CD1c-positive myeloid dendritic cell (primary cell): ENCODE data around the gene MZT1.
A peak's percentile ranks its signal among the peaks of the same experiment; 100 is the strongest.
"Not testable (repeated sequence)": the region's sequence is repeated elsewhere in the genome, so short reads cannot be mapped to it uniquely, and the experiment has no call there.

ENCODE experiments used
- DNase-seq: peaks from one replicate; pipeline ENCODE4 v3.0.0-alpha.2; 2016; ENCODE audit errors: extremely low spot score

MZT1 gene

DNA sequence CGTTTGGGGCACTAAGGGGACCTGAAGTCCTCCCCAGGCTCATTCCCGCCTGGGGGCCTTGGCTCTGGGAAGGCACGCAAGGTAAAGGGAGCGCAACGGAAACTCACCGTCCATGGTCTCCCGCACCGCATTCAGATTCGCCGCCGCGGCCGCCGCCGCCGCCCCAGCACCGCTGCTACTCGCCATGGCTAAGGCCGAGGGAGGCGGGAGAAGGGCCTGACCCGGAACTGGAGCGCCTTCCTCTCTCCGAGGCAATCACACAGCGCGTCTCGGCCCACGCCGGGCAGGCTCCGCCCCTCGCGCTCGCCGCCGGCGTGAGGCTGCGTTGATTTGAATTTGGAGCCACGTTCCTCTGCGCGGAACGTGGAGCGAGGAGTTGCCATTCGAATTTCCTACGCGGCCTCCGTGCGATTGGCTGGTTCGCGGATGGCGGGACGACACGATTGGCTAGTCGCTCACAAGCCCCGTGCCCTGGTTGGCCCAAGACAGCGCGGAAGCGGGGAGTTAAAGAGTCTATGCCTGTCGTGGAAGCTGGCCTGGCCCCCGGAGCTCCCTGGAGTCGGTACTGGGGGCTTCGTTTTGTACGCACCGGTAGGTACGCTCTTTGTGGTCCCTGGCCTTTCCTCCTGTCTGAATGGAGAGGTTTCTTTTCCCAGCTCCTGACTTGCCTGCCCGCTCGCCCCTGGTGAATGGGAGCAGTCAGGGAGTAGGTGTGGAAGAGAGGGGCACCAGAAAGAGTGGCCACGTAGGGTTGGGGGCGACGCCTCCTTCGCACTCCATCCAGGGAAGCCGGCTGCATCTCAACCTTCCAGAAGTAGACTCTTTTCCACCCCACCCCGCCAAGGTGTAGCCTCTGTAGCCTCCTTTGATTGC is at the start of gene MZT1, which contains the start of gene BORA:
Gene MZT1 (minus strand): TSS at position 213 of the 873 bp plus-strand sequence. CDS start 27 bp downstream, at position 186.
Gene BORA (plus strand): TSS at position 507 of the 873 bp plus-strand sequence. CDS start 1,018 bp downstream, outside the sequence.
- DNase-seq, result peak; percentile 99

DNA sequence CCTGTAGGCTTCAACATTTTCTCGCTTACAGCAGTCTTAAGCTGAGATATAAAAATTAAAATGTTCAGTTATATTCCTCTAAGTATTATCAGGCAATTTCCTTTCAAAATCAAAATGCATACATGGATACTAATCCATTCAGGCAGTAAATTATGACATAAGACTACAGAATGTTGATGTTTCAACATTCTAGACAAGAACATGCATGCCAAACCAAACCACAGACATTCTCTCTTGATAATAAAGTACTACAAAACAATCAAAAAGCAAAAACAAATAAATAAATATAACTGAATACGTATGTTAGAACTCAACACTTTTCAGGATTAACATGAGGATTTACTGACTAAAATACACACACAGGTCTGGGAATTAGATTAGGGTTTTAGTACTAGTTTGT is 46.6 kb upstream of the MZT1 start:
- DNase-seq, result no peak

DNA sequence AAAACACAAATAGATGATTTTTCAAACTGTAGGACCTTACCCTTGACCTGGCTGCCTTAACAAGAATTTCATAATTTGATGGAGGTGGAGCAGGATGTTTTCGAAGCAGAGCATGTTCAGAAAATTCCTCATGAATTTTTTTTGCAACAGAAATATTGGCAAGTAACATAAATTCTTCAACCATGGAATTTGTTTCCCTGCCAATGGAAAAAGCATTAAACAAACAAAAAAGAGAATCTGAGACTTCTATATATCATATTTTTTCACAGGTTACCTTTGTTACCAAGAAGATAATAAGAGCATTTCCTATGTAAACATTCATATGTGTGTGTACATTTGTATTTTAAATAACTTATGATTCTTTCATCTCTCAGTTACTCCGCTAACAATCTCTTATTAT is 36.0 kb upstream of the MZT1 start:
- DNase-seq, result no peak

DNA sequence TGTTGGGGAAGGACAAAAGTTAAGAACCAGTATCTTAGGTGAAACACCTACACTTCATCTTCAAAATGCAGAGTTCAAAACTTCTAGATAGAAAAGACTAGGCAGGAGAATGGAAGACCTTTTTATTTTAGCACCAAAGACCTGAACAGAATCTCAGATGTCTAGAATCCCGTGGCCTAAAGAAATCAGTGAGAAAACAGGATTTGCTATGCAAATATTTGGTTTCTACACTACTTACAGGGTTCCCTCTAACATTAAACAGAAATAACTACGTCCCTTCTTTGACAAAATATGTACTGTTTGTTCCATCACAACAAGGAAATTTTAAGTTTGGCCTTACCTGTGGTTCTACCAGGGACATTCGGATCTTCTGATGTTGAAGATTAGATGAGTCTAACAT is 32.8 kb upstream of the MZT1 start:
- no peak for DNase-seq

DNA sequence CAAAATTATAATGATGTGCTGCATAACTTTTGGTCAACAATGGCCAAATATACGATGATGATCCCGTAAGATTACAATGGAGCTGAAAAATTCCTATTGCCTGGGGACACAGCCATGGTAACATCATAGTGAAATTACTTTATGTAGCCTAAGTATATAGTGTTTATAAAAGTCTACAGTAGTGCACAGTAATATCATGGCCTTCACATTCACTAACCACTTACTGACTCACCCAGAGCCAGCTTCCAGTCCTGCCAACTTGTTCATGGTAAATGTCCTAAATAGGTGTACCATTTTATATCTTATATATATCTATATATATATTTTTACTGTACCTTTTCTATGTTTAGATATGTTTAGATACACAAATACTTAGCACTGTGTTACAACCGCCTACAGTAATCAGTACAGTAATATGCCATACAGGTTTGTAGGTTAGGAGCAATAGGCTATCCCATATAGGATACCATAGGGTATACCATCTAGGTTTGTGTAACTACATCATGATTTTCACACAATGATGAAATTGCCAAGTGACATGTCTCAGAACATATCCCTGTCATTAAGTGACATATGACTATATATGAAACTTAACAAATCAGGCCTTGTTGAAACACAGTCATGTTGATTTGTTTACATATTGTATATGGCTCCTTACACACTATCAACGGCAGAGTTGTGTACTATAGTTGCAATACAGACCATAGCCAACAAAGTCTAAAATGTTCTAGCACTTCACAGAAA is 30.5 kb upstream of the MZT1 start:
- DNase-seq, result no peak

- DNase-seq, result no peak
Observed at GRCh38 chr13:72754111-72754510, 26.7 kb upstream of the MZT1 start.

DNA sequence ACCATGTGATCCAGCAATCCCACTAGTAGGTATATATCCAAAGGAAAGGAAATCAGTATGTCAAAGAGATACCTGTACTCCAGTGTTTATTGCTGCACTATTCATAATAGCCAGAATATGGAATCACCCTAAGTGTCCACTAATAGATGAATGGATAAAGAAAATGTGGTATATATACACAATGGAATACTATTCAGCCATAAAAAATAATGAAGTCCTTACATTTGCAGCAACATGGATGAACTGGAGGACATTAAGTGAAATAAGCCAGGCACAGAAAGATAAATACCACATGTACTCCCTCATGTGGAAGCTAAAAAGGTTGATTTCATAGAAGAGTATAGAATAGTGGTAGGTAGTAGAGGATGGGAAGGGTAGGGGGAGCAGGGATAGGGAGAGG is 23.8 kb upstream of the MZT1 start:
- DNase-seq, result no peak

DNA sequence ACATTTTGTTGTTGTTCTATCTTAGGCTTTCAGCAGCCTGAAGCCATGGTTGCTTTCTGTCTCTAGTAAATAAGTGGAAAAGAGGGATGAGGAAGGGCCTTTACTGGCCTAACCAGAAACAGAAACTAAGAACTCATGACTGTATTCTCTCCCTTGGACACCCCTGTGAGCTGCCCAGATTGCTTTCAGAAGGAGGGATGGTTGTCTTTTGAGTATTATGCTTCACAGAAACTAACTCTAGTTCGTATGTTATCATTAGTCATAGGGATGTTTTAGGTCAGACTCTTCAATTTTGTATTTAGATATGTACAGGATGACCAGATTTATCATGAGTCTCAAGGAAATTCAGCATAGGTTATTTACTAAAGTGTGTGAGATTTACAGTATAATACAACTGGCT is 17.8 kb upstream of the MZT1 start:
- DNase-seq, result no peak

DNA sequence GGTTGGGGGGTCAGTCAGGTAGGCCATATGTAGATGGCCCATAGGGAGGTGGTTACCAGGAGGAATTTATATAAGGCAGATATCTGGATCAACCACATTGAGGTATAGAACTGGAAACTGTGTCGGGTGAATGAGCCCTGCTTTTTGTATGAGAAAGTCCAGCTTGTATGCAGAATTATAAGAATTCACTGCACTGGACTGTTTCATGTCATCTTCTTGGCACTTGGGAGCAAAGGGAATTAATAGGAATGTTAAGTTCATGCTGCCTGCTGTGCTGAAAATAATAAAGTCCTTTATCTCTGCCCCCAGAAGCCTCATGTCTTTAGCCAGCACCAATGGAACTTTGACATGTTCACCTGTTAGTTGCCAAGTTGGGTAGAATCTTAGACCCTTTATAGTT is 12.6 kb upstream of the MZT1 start:
- DNase-seq, result no peak

DNA sequence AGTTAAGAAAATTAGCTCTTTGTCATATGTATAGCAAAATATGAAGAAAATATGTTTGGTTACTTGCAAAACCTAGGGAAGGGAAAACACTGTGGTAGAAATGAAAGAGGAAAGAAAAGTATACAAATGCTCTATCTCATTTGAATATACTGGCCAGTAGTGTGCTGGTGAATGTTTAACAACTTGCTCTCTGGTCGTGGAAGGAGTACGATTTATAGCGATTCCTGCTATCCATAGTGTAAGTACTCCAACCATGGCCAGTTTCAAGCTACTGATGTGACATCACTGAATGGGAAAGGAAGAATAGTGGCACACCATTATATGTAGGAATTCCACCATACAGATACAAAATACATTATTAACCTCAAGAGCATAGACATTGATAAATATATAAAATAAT is 9.6 kb upstream of the MZT1 start:
- no peak for DNase-seq

GRCh38 chr13:72728290-72728605 is 819 bp upstream of the MZT1 start:
- DNase-seq, result no peak

- DNase-seq, result peak; percentile 62
Observed at GRCh38 chr13:72726726-72727416, 558 bp downstream of the MZT1 start.

DNA sequence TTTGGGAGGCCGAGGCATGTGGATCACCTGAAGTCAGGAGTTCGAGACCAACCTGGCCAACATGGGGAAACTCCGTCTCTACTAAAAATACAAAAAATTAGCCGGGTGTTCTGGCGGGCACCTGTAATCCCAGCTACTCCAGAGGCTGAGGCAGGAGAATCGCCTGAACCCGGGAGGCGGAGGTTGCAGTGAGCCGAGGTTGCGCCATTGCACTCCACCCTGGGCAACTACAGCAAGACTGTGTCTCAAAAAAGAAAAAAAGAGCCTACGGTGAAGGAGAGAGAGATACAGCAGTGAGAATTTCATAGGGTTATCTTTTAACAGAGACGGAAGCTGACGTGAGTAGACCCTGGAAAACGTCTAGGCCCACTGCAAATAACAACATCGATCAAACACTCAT is 1.2 kb downstream of the MZT1 start:
- not testable (repeated sequence) for DNase-seq

- DNase-seq, result no peak
Observed at GRCh38 chr13:72716776-72717175, 10.7 kb downstream of the MZT1 start.

DNA sequence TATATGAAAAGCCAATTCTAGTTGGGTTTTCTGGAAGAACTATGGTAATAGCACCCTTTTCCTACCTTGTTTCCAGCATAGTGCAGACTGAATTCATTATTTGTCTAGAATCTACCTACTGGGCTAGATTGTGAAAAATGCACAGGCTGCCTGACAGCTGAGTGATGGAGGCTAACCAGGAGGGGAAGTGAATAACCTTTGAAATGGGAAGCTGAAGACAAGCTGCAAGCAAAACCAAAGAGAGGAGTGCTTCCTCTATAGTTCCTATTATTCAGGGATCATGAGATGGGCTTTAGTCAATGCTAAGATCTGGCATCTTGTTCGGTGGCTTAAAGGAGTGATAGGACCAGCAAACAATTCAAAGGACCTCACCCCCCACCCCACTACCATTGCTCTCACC is 26.9 kb downstream of the MZT1 start:
- DNase-seq, result peak; percentile 7

GRCh38 chr13:72698164-72698563 is 29.3 kb downstream of the MZT1 start:
- DNase-seq, result no peak

GRCh38 chr13:72696579-72696978 is 30.9 kb downstream of the MZT1 start:
- no peak for DNase-seq

DNA sequence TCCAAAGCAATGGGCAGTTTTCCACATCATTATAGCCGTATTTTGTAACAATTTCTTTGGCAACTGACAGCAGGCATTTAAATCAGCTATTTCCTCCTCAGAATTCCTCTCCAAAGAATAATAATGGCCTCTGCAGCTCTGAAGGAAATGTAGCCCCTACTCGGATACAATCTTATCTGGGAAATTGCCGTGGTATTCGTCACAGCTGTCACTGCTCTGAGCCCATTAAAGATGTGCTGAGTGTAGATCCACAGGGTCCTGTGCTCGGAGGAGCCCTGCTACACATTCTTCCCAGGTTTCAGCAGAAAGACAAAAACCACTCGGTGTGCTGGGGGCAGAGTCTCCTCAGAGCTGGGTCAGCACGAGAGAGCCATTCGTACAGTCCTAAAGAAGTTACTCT is 33.1 kb downstream of the MZT1 start:
- no peak for DNase-seq

DNA sequence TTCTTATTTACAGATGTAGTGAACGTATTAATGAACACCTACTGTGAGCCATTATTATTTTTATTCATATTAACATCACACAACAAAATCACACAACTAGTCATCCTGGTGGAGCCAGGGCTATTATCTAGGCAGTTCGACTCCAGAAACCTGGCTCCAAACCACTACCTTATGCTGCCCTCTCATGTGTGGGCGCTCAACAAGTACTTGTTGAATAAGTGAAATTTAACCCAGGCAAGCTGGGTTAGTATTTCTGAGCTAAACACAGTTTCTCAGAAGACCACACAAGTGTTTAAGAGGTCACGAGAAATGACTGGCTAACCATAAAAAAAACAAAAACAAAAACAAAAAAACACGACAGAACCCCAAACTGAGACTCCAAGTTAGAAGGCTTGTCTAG is 33.6 kb downstream of the MZT1 start:
- no peak for DNase-seq

- DNase-seq, result no peak
Observed at GRCh38 chr13:72692884-72693514, 34.4 kb downstream of the MZT1 start.

DNA sequence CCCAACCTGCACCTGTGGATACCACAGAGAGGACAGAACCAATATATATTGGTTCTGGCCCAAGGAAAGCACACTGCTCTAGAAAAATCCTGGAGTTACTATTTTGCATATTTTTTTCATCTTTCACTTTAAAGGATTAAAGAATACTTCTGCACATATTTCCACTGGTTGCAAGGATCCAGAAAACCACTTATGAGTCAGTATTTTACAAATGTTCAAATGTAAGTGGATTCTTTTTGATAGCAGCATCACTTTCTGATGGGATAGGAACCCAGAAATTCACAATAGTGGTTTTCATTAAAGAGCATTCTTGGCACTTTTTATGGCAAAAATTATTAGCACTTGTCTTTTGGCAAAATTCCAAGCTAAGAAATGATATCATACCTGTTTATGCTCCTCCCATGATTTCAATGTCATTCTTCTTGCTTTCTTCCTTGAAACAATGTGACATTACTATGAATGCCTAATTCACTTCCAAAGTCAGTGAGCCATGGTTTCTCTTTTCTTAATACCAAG is 38.2 kb downstream of the MZT1 start:
- DNase-seq, result no peak

- no peak for DNase-seq
Observed at GRCh38 chr13:72686766-72687165, 40.7 kb downstream of the MZT1 start.
